ENCODE measurements around the gene CCDC134.
A peak's percentile ranks its signal among the peaks of the same experiment; 100 is the strongest.

Gene CCDC134

GRCh38 chr22:41832553-41833368, 32.3 kb downstream of the CCDC134 start, which contains the start of gene SREBF2:
SREBF2 (plus strand) TSS chr22:41833105; CDS start chr22:41833271, 166 bp downstream.
- peak within 1 kb of the TSS; percentile 99 for H3K27ac ChIP-seq
- TF ChIP-seq ZFX (IDR thresholded peaks at IDR 0.05) = no peak
- TF ChIP-seq, protein P1, sequence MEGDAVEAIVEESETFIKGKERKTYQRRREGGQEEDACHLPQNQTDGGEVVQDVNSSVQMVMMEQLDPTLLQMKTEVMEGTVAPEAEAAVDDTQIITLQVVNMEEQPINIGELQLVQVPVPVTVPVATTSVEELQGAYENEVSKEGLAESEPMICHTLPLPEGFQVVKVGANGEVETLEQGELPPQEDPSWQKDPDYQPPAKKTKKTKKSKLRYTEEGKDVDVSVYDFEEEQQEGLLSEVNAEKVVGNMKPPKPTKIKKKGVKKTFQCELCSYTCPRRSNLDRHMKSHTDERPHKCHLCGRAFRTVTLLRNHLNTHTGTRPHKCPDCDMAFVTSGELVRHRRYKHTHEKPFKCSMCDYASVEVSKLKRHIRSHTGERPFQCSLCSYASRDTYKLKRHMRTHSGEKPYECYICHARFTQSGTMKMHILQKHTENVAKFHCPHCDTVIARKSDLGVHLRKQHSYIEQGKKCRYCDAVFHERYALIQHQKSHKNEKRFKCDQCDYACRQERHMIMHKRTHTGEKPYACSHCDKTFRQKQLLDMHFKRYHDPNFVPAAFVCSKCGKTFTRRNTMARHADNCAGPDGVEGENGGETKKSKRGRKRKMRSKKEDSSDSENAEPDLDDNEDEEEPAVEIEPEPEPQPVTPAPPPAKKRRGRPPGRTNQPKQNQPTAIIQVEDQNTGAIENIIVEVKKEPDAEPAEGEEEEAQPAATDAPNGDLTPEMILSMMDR (conservative IDR thresholded peaks at IDR 0.05) = no peak

- H3K27ac ChIP-seq = peak overlapping the region; percentile 99
- TF ChIP-seq ZFX (IDR thresholded peaks at IDR 0.05) = peak; percentile 68
- TF ChIP-seq, protein P1 (conservative IDR thresholded peaks at IDR 0.05) = no peak
These were observed 33.0 kb downstream of the CCDC134 start for GRCh38 chr22:41833369-41834004.

- H3K27ac ChIP-seq = peak overlapping the region; percentile 99
- no peak for TF ChIP-seq ZFX (IDR thresholded peaks at IDR 0.05)
- TF ChIP-seq, protein P1 (conservative IDR thresholded peaks at IDR 0.05) = no peak
These were observed 33.8 kb downstream of the CCDC134 start for GRCh38 chr22:41834005-41834944.

DNA sequence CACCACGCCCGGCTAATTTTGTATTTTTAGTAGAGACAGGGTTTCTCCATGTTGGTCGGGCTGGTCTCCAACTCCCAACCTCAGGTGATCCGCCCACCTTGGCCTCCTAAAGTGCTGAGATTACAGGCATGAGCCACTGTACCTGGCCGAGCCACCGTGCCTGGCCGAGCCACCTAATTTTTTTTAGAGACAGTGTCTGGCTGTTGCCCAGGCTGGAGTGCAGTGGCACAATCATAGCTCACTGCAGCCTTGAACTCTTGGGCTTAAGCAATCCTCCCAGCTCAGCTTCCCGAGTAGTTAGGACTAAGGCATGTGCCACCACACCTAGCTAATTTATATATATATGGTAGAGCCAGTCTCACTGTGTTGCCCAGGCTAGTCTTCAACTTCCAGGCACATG, 35.0 kb downstream of the CCDC134 start:
- H3K27ac ChIP-seq = peak overlapping the region; percentile 9; the same call in 1 of the 2 replicates

DNA sequence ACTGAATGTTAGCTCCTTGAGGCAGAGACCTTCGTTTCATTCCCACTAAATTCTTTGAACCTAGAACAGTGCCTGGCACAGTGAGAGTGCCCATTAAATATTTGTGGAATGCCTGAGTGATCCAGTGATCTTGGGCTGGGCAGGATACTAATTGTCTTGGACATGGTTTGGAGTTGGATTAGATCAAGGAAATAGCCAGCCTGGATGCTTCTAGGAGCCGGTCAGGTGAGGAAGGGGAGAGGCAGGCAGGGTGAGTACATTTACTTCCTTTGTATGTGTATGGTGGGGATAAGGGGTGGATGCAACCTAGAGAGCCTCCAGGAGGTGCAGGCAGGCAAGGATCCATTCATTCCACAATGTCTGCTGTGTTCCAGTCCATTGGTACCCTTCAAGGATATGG, 36.1 kb downstream of the CCDC134 start:
- no peak overlapping the region for H3K27ac ChIP-seq

DNA sequence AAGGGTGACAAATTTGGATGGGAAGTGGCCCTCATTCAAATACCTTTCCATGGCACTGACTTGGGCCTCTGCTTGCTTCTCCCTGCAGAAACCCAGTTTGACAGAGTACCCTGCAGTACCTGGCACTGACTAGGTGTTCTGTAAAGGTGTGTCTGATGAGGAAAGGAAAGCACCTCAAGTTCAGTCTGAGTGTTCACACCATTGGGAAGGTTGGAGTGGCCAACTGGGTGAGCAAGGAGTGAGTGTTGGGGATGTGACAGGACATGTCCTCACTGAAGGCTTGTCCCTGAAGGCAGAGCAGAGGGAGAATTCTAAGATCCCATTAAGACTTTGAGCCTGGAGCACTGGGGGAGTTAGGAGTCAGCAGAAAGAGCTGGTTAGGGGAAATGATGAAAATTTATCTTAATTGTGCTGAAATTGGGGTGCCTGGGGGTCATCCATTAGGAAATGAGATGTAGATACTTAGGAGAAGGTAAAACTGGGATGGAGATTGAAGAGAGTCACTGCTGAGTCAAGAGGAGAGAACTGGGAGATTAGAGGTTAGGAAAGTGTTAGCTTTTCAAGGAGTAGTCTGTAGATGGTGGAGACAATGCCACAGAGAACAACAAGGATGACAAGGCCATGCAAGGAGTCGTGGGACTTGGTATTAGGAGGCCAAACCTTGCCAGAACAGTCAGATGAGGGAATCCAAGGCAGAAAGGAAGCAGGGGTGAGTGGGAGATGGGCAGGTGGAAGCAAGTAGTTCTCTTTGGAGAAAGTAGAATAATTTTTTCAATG, 38.6 kb downstream of the CCDC134 start:
- H3K27ac ChIP-seq = peak overlapping the region; percentile 6; the same call in 1 of the 2 replicates
- TF ChIP-seq, protein P1 (conservative IDR thresholded peaks at IDR 0.05) = no peak
- no peak for TF ChIP-seq ZFX (IDR thresholded peaks at IDR 0.05)

More for the DNA sequence above, 36.1 kb downstream of the CCDC134 start:
- no peak for TF ChIP-seq ZFX (IDR thresholded peaks at IDR 0.05)
- TF ChIP-seq, protein P1 (conservative IDR thresholded peaks at IDR 0.05) = no peak

DNA sequence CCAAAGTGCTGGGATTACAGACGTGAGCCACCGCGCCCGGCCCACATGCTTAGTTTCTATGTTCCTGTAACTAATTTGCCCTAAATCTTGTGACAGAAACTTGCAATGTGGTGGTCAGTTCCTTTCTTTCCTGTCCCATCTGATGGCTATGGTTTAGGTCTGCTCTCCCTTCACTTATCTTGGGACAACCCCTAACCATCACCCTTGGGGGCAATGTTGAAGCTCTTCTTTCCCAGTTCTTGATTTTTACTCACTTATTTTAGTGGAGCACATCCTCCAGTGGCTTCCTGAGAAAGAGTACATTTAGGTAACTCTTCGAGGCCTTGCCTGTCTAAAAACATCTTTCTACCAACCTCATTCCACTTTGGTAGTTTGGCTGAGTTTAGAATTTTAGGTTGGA, 39.7 kb downstream of the CCDC134 start:
- TF ChIP-seq, protein P1 (conservative IDR thresholded peaks at IDR 0.05) = no peak
- TF ChIP-seq ZFX (IDR thresholded peaks at IDR 0.05) = no peak
- 0 out of 2 replicates have a peak overlapping the region, but pooled peaks have one; percentile 1 for H3K27ac ChIP-seq
